GM12875 (cell line): Measurements from ENCODE around the gene VAMP3.

Experiments
- H3K4me3 ChIP-seq: one replicate; pipeline ENCODE4 v1.5.1; 2011; ENCODE audit warnings: low read depth, low read length, control low read depth
- CTCF ChIP-seq: IDR thresholded peaks from 2 replicates; pipeline ENCODE4 v1.5.1; 2011; ENCODE audit warnings: low read depth, mild to moderate bottlenecking, control low read depth, inconsistent platforms, low read length, moderate library complexity, borderline replicate concordance; ENCODE audit not compliant: insufficient read depth

VAMP3 gene

GRCh38 chr1:7770997-7771822 lies at the start of gene VAMP3:
Gene VAMP3 (plus strand): TSS chr1:7771296. CDS start chr1:7771384, 88 bp downstream.
- no peak for TF ChIP-seq CTCF
- H3K4me3 ChIP-seq, result peak within 1 kb of the TSS; percentile 69

- H3K4me3 ChIP-seq, result no peak overlapping the region
- no peak for TF ChIP-seq CTCF
Observed at GRCh38 chr1:7721940-7722669, 49.0 kb upstream of the VAMP3 start.

- no peak for TF ChIP-seq CTCF
- H3K4me3 ChIP-seq, result no peak overlapping the region
Observed at GRCh38 chr1:7722670-7723012, 48.5 kb upstream of the VAMP3 start.

GRCh38 chr1:7726623-7727022 lies 44.5 kb upstream of the VAMP3 start:
- no peak overlapping the region for H3K4me3 ChIP-seq
- no peak for TF ChIP-seq CTCF

GRCh38 chr1:7727809-7728471 lies 43.2 kb upstream of the VAMP3 start:
- H3K4me3 ChIP-seq, result no peak overlapping the region
- TF ChIP-seq CTCF, result no peak

GRCh38 chr1:7729761-7730160 lies 41.3 kb upstream of the VAMP3 start:
- TF ChIP-seq CTCF, result no peak
- H3K4me3 ChIP-seq, result no peak overlapping the region
